GM18907 (cell line): ENCODE data around the gene TNFAIP8.

Experiments
- ATAC-seq: cut with Tn5 transposase; IDR thresholded peaks from one replicate; pipeline ENCODE4 v1.9.1; 2021; ENCODE audit warnings: mild to moderate bottlenecking, moderate library complexity; ENCODE audit not compliant: unreplicated experiment

Gene TNFAIP8

GRCh38 chr5:119389288-119390030 is 33.6 kb downstream of the TNFAIP8 start:
- ATAC-seq, result peak; percentile 30

- no peak for ATAC-seq
Measured at GRCh38 chr5:119390404-119390803, 34.6 kb downstream of the TNFAIP8 start.

GRCh38 chr5:119393201-119393691 is 37.4 kb downstream of the TNFAIP8 start:
- no peak for ATAC-seq

GRCh38 chr5:119393746-119394145 is 37.9 kb downstream of the TNFAIP8 start:
- no peak for ATAC-seq

- ATAC-seq, result peak; percentile 55
Measured at GRCh38 chr5:119395080-119395836, 39.4 kb downstream of the TNFAIP8 start.

- no peak for ATAC-seq
Measured at GRCh38 chr5:119396030-119396664, 40.3 kb downstream of the TNFAIP8 start.

- ATAC-seq, result peak; percentile 76
Measured at GRCh38 chr5:119397518-119398380, 41.9 kb downstream of the TNFAIP8 start.

- ATAC-seq, result no peak
Measured at GRCh38 chr5:119398727-119399466, 43.1 kb downstream of the TNFAIP8 start.

GRCh38 chr5:119400245-119400644 is 44.4 kb downstream of the TNFAIP8 start:
- no peak for ATAC-seq

GRCh38 chr5:119402081-119402480 is 46.3 kb downstream of the TNFAIP8 start:
- no peak for ATAC-seq

- ATAC-seq, result no peak
Measured at GRCh38 chr5:119402555-119402954, 46.7 kb downstream of the TNFAIP8 start.

GRCh38 chr5:119404033-119404432 is 48.2 kb downstream of the TNFAIP8 start:
- no peak for ATAC-seq

- ATAC-seq, result no peak
Measured at GRCh38 chr5:119405419-119405818, 49.6 kb downstream of the TNFAIP8 start.

- no peak for ATAC-seq
Measured at GRCh38 chr5:119406551-119407110, 50.8 kb downstream of the TNFAIP8 start.

GRCh38 chr5:119409235-119409815 is 53.5 kb downstream of the TNFAIP8 start:
- peak; percentile 34 for ATAC-seq

GRCh38 chr5:119410448-119411159 is 54.8 kb downstream of the TNFAIP8 start:
- peak; percentile 36 for ATAC-seq

- ATAC-seq, result peak; percentile 77
Measured at GRCh38 chr5:119411361-119412278, 55.8 kb downstream of the TNFAIP8 start.
